Mammary epithelial cell (primary cell): ENCODE measurements around the gene CFHR3.

Experiments used
- EZH2 ChIP-seq: IDR thresholded peaks from 2 replicates; pipeline ENCODE4 v1.6.1; 2012; ENCODE audit warnings: low read length, inconsistent platforms, borderline replicate concordance
- TF ChIP-seq, protein P1 (sequence below), 2 donors: IDR thresholded peaks in 1 of 2; conservative IDR thresholded peaks in 1 of 2; 2 replicates each; pipeline ENCODE4 v1.5.1; 2011 to 2012; ENCODE audit warnings: inconsistent platforms in 2 of 2, low read length in 2 of 2, mild to moderate bottlenecking in 2 of 2, control low read depth in 1 of 2, low read depth in 1 of 2; ENCODE audit not compliant: insufficient read depth in 1 of 2; ENCODE audit errors: extremely low read depth in 1 of 2

DNA sequence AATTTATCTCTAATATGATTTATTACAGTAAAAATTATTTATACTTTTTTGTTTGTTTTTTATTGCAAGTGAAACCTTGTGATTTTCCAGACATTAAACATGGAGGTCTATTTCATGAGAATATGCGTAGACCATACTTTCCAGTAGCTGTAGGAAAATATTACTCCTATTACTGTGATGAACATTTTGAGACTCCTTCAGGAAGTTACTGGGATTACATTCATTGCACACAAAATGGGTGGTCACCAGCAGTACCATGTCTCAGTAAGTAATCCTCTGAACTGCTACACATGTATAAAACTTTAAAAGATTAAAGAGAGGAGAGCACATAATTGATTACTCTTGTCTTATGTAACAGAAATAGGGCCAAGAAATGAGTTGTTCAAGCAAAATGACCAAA lies 4.5 kb downstream of the CFHR3 start:
- no peak for TF ChIP-seq EZH2
- TF ChIP-seq, protein P1, sequence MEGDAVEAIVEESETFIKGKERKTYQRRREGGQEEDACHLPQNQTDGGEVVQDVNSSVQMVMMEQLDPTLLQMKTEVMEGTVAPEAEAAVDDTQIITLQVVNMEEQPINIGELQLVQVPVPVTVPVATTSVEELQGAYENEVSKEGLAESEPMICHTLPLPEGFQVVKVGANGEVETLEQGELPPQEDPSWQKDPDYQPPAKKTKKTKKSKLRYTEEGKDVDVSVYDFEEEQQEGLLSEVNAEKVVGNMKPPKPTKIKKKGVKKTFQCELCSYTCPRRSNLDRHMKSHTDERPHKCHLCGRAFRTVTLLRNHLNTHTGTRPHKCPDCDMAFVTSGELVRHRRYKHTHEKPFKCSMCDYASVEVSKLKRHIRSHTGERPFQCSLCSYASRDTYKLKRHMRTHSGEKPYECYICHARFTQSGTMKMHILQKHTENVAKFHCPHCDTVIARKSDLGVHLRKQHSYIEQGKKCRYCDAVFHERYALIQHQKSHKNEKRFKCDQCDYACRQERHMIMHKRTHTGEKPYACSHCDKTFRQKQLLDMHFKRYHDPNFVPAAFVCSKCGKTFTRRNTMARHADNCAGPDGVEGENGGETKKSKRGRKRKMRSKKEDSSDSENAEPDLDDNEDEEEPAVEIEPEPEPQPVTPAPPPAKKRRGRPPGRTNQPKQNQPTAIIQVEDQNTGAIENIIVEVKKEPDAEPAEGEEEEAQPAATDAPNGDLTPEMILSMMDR (conservative IDR thresholded peaks at IDR 0.05 in 1 of 2, IDR thresholded peaks at IDR 0.05 in 1 of 2; ENCODE audit: extremely low read depth in 1 of 2, insufficient read depth in 1 of 2, low read depth in 1 of 2, low read length in 2 of 2) = no peak
